PC-9 (cell line): ENCODE measurements around the gene E2F6. TPM values are rescaled to one million over a fixed set of nuclear protein-coding genes. Genes with fewer than 3 reads are reported as not detected.

ENCODE experiments used
- BruUV-seq: library from RNA; stranded (reverse); fragments of 400-500 nt; replicated peaks from 2 replicates; lab custom pipeline; 2021; lab: Mats Ljungman, UMichigan
- CTCF ChIA-PET: fragments of 300-600 bp; sonication (Branson Sonifier 250); formaldehyde crosslinking; loops from one replicate; lab custom pipeline; 2022; ENCODE audit warnings: antibody characterized with exemption; lab: Charles Lee
- POLR2A ChIA-PET: fragments of 300-600 bp; sonication (Branson Sonifier 250); formaldehyde crosslinking; loops from one replicate; lab custom pipeline; 2022; ENCODE audit warnings: antibody characterized with exemption; ENCODE audit not compliant: unreplicated experiment; lab: Charles Lee
- DNase-seq, 2 experiments: peaks; one replicate each; pipeline versions ENCODE4 v3.0.0 to v3.0.0-alpha.2; 2015 to 2022; ENCODE audit warnings: mixed read lengths in 1 of 2
- H2AFZ ChIP-seq: fragments of 200-600 bp; sonication (generic); 2 replicates; pipeline ENCODE4 v1.8.1; 2017; ENCODE audit warnings: antibody characterized with exemption
- H3F3A ChIP-seq: fragments of 200-600 bp; sonication (generic); 2 replicates; pipeline ENCODE4 v1.8.1; 2017; ENCODE audit warnings: antibody characterized with exemption, mild to moderate bottlenecking, low read depth; ENCODE audit not compliant: insufficient read depth
- H3K27ac ChIP-seq: fragments of 200-600 bp; sonication (generic); 2 replicates; pipeline ENCODE4 v1.6.1; 2016; ENCODE audit warnings: mixed run types
- H3K27me3 ChIP-seq: fragments of 200-600 bp; sonication (generic); 2 replicates; pipeline ENCODE4 v1.6.1; 2016; ENCODE audit warnings: low read depth, mixed run types; ENCODE audit not compliant: insufficient read depth
- H3K36me3 ChIP-seq: fragments of 200-600 bp; sonication (generic); 2 replicates; pipeline ENCODE4 v1.6.1; 2016; ENCODE audit warnings: low read depth, mixed run types
- H3K4me1 ChIP-seq: fragments of 200-600 bp; sonication (generic); replicated peaks from 2 replicates; pipeline ENCODE4 v1.6.1; 2016; ENCODE audit warnings: mixed run types; ENCODE audit not compliant: insufficient read depth
- H3K4me2 ChIP-seq: fragments of 200-600 bp; sonication (generic); 2 replicates; pipeline ENCODE4 v1.6.1; 2017; ENCODE audit warnings: mixed run types
- H3K4me3 ChIP-seq: fragments of 200-600 bp; sonication (generic); 2 replicates; pipeline ENCODE4 v1.6.1; 2016; ENCODE audit warnings: mixed run types
- H3K79me2 ChIP-seq: fragments of 200-600 bp; sonication (generic); 2 replicates; pipeline ENCODE4 v1.6.1; 2017; ENCODE audit warnings: low read depth, mixed run types
- H3K9me2 ChIP-seq: fragments of 200-600 bp; sonication (generic); 2 replicates; pipeline ENCODE4 v1.8.1; 2017; ENCODE audit warnings: mild to moderate bottlenecking; ENCODE audit not compliant: insufficient read depth
- H3K9me3 ChIP-seq: fragments of 200-600 bp; sonication (generic); 2 replicates; pipeline ENCODE4 v1.8.1; 2016; ENCODE audit warnings: low read depth; ENCODE audit not compliant: insufficient read depth
- H4K20me1 ChIP-seq: fragments of 200-600 bp; sonication (generic); 2 replicates; pipeline ENCODE4 v1.8.1; 2017; ENCODE audit not compliant: insufficient read depth
- EZH2 ChIP-seq: fragments of 200-600 bp; sonication (generic); IDR thresholded peaks from 2 replicates; pipeline ENCODE4 v1.8.0; 2017; ENCODE audit warnings: antibody characterized with exemption, low read depth
- intact Hi-C: fragments of 100-400 bp; cut with micrococcal nuclease; formaldehyde crosslinking; loops from one replicate; pipeline ENCODE4 v1.10.0; 2022; ENCODE audit not compliant: unreplicated experiment
- total RNA-seq: library from RNA; stranded (reverse); gene quantifications from 2 replicates; pipeline ENCODE4 v1.2.3, GENCODE V29; 2021
- TF ChIP-seq, protein P1 (sequence below): fragments of 200-600 bp; sonication (generic); conservative IDR thresholded peaks from 2 replicates; pipeline ENCODE4 v1.6.1; 2017; ENCODE audit warnings: mixed run types, antibody characterized with exemption, mild to moderate bottlenecking, moderate library complexity

The E2F6 gene
- total RNA-seq, 1 experiment from 2014 or later = 15.2 TPM

DNA sequence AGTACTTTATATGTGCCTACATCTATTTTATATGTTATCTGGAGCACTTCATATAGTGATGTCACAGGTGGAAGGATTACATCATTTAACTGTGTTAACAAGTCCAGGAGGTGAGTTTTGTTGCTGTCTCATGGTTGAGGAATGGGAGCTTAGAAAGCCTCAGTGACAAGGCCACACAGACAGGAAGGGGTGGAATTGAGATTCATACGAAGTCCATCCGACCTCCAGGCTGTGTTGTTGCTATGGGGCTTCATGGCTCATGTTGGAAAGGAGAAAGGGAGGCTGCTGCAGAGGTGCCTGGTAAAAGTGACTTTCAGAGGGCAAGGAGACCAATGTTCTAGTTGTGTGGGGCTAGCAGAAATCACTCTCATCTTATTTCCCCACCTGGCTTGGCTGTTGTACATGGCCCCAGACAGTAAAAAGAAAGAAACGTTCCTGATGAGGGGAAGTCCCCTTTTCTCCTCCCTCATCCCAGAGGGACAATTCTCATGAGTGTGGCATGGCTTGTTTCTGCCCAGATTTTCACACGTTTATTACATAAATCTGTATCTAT lies 36.9 kb upstream of the E2F6 start:
- Histone ChIP-seq H3K4me2 (no peak overlapping the region), H3K27ac (no peak overlapping the region), H2AFZ (no peak overlapping the region), H3K4me1 (peaks cover 20% of the 10 kb centered on the region), H4K20me1 (no peaks in the 10 kb centered on the region), H3K9me3 (peaks cover 2% of the 10 kb centered on the region; the same call in 1 of the 2 replicates), H3K36me3 (no peaks in the 10 kb centered on the region), H3K9me2 (no peaks in the 10 kb centered on the region), H3K79me2 (no peaks in the 10 kb centered on the region), H3K4me3 (no peak overlapping the region), H3F3A (0 out of 2 replicates have a peak, but pooled peaks cover 14% of the 10 kb centered on the region), H3K27me3 (no peaks in the 10 kb centered on the region; the same call in 1 of the 2 replicates)
- ChIA-PET POLR2A (no interaction called here), CTCF (no interaction called here)
- no TSS peak for BruUV-seq
- TF ChIP-seq, protein P1, sequence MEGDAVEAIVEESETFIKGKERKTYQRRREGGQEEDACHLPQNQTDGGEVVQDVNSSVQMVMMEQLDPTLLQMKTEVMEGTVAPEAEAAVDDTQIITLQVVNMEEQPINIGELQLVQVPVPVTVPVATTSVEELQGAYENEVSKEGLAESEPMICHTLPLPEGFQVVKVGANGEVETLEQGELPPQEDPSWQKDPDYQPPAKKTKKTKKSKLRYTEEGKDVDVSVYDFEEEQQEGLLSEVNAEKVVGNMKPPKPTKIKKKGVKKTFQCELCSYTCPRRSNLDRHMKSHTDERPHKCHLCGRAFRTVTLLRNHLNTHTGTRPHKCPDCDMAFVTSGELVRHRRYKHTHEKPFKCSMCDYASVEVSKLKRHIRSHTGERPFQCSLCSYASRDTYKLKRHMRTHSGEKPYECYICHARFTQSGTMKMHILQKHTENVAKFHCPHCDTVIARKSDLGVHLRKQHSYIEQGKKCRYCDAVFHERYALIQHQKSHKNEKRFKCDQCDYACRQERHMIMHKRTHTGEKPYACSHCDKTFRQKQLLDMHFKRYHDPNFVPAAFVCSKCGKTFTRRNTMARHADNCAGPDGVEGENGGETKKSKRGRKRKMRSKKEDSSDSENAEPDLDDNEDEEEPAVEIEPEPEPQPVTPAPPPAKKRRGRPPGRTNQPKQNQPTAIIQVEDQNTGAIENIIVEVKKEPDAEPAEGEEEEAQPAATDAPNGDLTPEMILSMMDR = no peak
- no peak for TF ChIP-seq EZH2
- peak in 1 of 2 experiments; percentile 46 for DNase-seq
- intact Hi-C loops = no loop called here

GRCh38 chr2:11500702-11501303 lies 34.8 kb upstream of the E2F6 start:
- intact Hi-C loops = no loop called here

GRCh38 chr2:11499081-11499743 lies 33.3 kb upstream of the E2F6 start:
- Histone ChIP-seq H3K27me3 (peaks cover 20% of the 10 kb centered on the region; the same call in 1 of the 2 replicates), H3K9me2 (no peaks in the 10 kb centered on the region), H3K79me2 (no peaks in the 10 kb centered on the region), H3K9me3 (no peaks in the 10 kb centered on the region; the same call in 1 of the 2 replicates), H3F3A (0 out of 2 replicates have a peak, but pooled peaks cover 5% of the 10 kb centered on the region), H2AFZ (no peak overlapping the region), H4K20me1 (no peaks in the 10 kb centered on the region), H3K4me3 (no peak overlapping the region), H3K27ac (no peak overlapping the region), H3K36me3 (no peaks in the 10 kb centered on the region), H3K4me1 (peaks cover 6% of the 10 kb centered on the region), H3K4me2 (no peak overlapping the region)
- TF ChIP-seq, protein P1 = no peak
- TF ChIP-seq EZH2 = no peak
- DNase-seq = no peak
- intact Hi-C loops = no loop called here
- ChIA-PET CTCF (interaction anchor here (1.1 kb wide), 1 partner anchor 366 kb away, joined by 5 read pairs; a partner anchor contains a TSS), POLR2A (no interaction called here)
- BruUV-seq = no TSS peak

More at GRCh38 chr2:11500702-11501303, 34.8 kb upstream of the E2F6 start:
- CTCF ChIA-PET = no interaction called here
- no peaks in the 10 kb centered on the region for H3K79me2 ChIP-seq
- BruUV-seq = no TSS peak
- no peak overlapping the region for H3K4me2 ChIP-seq
- no peak overlapping the region for H2AFZ ChIP-seq
- POLR2A ChIA-PET = no interaction called here
- TF ChIP-seq, protein P1 = no peak
- TF ChIP-seq EZH2 = no peak
- no peak overlapping the region for H3K4me3 ChIP-seq
- 0 out of 2 replicates have a peak, but pooled peaks cover 7% of the 10 kb centered on the region for H3F3A ChIP-seq
- no peak overlapping the region for H3K27ac ChIP-seq
- H3K9me2 ChIP-seq = no peaks in the 10 kb centered on the region
- H3K36me3 ChIP-seq = no peaks in the 10 kb centered on the region
- no peak for DNase-seq
- peaks cover 10% of the 10 kb centered on the region for H3K4me1 ChIP-seq
- H3K9me3 ChIP-seq = peaks cover 2% of the 10 kb centered on the region; the same call in 1 of the 2 replicates
- peaks cover 4% of the 10 kb centered on the region; the same call in 1 of the 2 replicates for H3K27me3 ChIP-seq
- no peaks in the 10 kb centered on the region for H4K20me1 ChIP-seq
